Keratinocyte (primary cell): Measurements from ENCODE around the gene GPBAR1.

Experiments used
- CTCF ChIP-seq, 3 experiments: IDR thresholded peaks in 1 of 3; conservative IDR thresholded peaks in 1 of 3; optimal IDR thresholded peaks in 1 of 3; 2 replicates in 2 of 3; 3 replicates in 1 of 3; pipeline versions ENCODE3 to v1.5.1; 2011; ENCODE audit warnings: low read length in 3 of 3, mild to moderate bottlenecking in 3 of 3, moderate library complexity in 2 of 3, control low read depth in 1 of 3, inconsistent platforms in 1 of 3; ENCODE audit not compliant: insufficient read depth in 2 of 3; ENCODE audit errors: extremely low read depth in 1 of 3
- EZH2 ChIP-seq: IDR thresholded peaks from one replicate; pipeline ENCODE4 v1.6.1; 2012; ENCODE audit warnings: inconsistent platforms, mild to moderate bottlenecking, low read length, moderate library complexity

DNA sequence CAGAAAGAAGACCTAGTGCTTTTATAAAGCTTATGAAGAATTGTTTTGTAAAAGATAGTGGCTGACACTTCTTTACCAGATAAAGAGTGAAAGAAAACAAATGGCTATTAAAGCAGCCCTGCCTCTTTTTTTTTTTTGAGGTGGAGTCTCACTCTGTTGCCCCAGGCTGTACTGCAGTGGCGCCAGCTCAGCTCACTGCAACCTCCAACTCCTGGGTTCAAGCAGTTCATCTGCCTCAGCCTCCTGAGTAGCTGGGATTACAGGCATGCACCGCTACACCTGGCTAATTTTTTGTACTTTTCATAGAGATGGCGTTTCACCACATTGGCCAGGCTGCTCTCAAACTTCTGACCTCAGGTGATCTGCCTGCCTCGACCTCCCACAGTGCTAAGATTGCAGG is 31.0 kb upstream of the GPBAR1 start:
- TF ChIP-seq EZH2 = no peak
- no peak for TF ChIP-seq CTCF (optimal IDR thresholded peaks at IDR 0.05 in 1 of 3, IDR thresholded peaks at IDR 0.05 in 1 of 3, conservative IDR thresholded peaks at IDR 0.05 in 1 of 3; ENCODE audit: extremely low read depth in 1 of 3, insufficient read depth in 2 of 3, low read length in 3 of 3)
